Neural crest cell (in vitro differentiated cells): ENCODE measurements around the gene ITPKC. TPM values are rescaled to one million over a fixed set of nuclear protein-coding genes. Genes with fewer than 3 reads are reported as not detected.
A peak's percentile ranks its signal among the peaks of the same experiment; 100 is the strongest.

Experiments
- DNase-seq: peaks from one replicate; pipeline ENCODE4 v3.0.0; 2021; ENCODE audit warnings: low read depth, mixed read lengths, low spot score
- H3K27ac Mint-ChIP-seq: one replicate; pipeline ENCODE4 v1.8.0; 2021; ENCODE audit warnings: mild to moderate bottlenecking, mixed read lengths; ENCODE audit not compliant: unreplicated experiment
- H3K27me3 Mint-ChIP-seq: 2 replicates; pipeline ENCODE4 v1.8.0; 2021; ENCODE audit warnings: low read depth, mild to moderate bottlenecking, mixed read lengths
- H3K36me3 Mint-ChIP-seq: 2 replicates; pipeline ENCODE4 v1.8.0; 2021; ENCODE audit warnings: low read depth, mild to moderate bottlenecking, mixed read lengths
- H3K4me1 Mint-ChIP-seq: 2 replicates; pipeline ENCODE4 v1.8.0; 2021; ENCODE audit warnings: mixed read lengths
- H3K4me3 Mint-ChIP-seq: one replicate; pipeline ENCODE4 v1.8.0; 2021; ENCODE audit warnings: mild to moderate bottlenecking, mixed read lengths
- H3K9me3 Mint-ChIP-seq: 2 replicates; pipeline ENCODE4 v1.8.0; 2021; ENCODE audit warnings: mixed read lengths
- long read RNA-seq: library from polyadenylated mRNA; unstranded; transcript quantifications from one replicate; pipeline ENCODE4 v2.0.0, GENCODE V29; 2020
- total RNA-seq: library from RNA; stranded (reverse); gene quantifications from 2 replicates; pipeline ENCODE4 v1.2.1, GENCODE V29; 2021
- TF ChIP-seq, protein P1 (sequence below): fragments of 200-600 bp; sonication (generic); conservative IDR thresholded peaks from 2 replicates; pipeline ENCODE4 v1.5.0; 2021; ENCODE audit warnings: antibody characterized with exemption, mild to moderate bottlenecking

Gene ITPKC
- total RNA-seq = 12.8 and 13.9 TPM in 2 replicates
- long read RNA-seq = 0 reads

DNA sequence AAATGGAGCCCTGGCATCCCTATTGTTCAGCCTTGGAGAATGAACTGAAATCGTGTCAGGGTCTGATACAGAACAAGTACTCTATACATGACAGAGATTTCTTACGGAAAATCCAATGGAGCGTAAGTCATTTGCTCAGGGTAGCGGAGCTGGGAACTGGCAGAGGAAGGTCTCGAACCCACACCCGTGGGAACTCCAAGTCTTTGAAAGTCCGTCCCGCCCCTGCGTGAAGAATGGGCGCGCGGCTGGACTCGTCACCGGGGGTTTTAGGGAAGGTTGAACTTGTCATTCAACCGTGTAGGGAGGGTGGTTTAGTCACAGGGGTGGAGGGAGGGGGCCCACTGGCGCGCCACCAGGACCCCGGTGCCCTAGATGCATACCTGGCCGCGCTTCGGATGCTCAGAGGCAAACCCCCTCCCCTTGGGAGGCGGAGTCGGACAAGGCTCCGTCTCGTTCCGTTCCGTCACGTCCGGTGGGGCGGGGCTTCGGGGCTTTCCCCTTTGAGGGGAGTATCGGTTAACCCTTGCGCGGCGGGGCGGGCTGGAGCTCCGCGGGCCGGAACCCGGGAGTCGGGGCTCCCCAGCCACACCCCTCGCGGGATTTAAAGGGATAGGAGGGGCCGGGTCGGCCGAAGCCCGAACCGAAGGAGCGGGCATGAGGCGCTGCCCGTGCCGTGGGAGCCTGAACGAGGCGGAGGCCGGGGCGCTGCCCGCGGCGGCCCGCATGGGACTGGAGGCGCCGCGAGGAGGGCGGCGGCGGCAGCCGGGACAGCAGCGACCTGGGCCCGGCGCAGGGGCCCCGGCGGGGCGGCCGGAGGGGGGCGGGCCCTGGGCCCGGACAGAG is at the start of gene ITPKC, which contains the start of gene COQ8B:
Gene ITPKC, plus strand, starts transcription at position 631 of the 843 bp plus-strand sequence. Its CDS starts 24 bp downstream, at position 655.
Gene COQ8B, minus strand, starts transcription at position 405 of the 843 bp plus-strand sequence. CDS start 2,254 bp downstream, outside the sequence.
- Mint-ChIP-seq H3K27ac (peak within 1 kb of the TSS; percentile 97), H3K9me3 (no peaks in the 10 kb centered on the region), H3K4me1 (peaks cover 62% of the 10 kb centered on the region), H3K36me3 (peaks cover 2% of the 10 kb centered on the region), H3K27me3 (no peaks in the 10 kb centered on the region), H3K4me3 (peak within 1 kb of the TSS; percentile 97)
- DNase-seq = peak; percentile 99
- TF ChIP-seq, protein P1, sequence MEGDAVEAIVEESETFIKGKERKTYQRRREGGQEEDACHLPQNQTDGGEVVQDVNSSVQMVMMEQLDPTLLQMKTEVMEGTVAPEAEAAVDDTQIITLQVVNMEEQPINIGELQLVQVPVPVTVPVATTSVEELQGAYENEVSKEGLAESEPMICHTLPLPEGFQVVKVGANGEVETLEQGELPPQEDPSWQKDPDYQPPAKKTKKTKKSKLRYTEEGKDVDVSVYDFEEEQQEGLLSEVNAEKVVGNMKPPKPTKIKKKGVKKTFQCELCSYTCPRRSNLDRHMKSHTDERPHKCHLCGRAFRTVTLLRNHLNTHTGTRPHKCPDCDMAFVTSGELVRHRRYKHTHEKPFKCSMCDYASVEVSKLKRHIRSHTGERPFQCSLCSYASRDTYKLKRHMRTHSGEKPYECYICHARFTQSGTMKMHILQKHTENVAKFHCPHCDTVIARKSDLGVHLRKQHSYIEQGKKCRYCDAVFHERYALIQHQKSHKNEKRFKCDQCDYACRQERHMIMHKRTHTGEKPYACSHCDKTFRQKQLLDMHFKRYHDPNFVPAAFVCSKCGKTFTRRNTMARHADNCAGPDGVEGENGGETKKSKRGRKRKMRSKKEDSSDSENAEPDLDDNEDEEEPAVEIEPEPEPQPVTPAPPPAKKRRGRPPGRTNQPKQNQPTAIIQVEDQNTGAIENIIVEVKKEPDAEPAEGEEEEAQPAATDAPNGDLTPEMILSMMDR = peak; percentile 39

- no peak overlapping the region for H3K27ac Mint-ChIP-seq
- peaks cover 5% of the 10 kb centered on the region for H3K9me3 Mint-ChIP-seq
- H3K27me3 Mint-ChIP-seq = peaks cover 3% of the 10 kb centered on the region
- TF ChIP-seq, protein P1 = no peak
- no peaks in the 10 kb centered on the region for H3K4me1 Mint-ChIP-seq
- no peak for DNase-seq
- peaks cover 22% of the 10 kb centered on the region for H3K36me3 Mint-ChIP-seq
- no peak overlapping the region for H3K4me3 Mint-ChIP-seq
Measured at GRCh38 chr19:40667602-40668001, 49.3 kb upstream of the ITPKC start.

DNA sequence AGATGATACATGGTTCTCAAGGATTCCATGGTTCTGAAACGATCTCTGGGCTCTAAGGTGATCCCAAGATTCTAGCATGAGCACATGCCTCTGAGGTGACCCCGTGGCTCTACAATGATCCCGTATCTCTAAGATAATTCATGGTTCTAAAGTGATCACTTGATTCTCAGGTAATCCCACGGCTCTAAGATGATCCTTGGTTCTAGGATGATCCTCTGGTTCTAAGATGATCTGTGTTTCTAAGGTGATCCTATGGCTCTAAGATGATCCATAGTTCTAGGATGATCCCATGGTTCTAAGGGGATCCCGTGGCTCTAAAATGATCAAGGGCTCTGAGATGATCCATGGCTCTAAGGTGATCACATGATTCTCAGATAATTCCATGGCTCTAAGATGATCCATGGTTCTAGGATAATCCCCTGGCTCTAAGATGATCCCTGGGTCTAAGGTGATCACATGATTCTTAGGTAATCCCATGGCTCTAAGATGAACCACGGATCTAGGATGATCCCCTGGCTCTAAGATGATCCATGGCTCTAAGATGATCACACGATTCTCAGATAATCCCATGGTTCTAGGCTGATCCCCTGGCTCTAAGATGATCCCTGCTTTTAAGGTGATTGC is 47.8 kb upstream of the ITPKC start:
- Mint-ChIP-seq H3K4me1 (no peaks in the 10 kb centered on the region), H3K9me3 (peaks cover 5% of the 10 kb centered on the region), H3K36me3 (peaks cover 22% of the 10 kb centered on the region), H3K4me3 (no peak overlapping the region), H3K27me3 (no peaks in the 10 kb centered on the region), H3K27ac (no peak overlapping the region)
- no peak for DNase-seq
- TF ChIP-seq, protein P1 = no peak

- Mint-ChIP-seq H3K27ac (no peak overlapping the region), H3K4me3 (no peak overlapping the region), H3K9me3 (peaks cover 5% of the 10 kb centered on the region), H3K4me1 (no peaks in the 10 kb centered on the region), H3K27me3 (no peaks in the 10 kb centered on the region), H3K36me3 (peaks cover 22% of the 10 kb centered on the region)
- TF ChIP-seq, protein P1 = no peak
- DNase-seq = no peak
Measured at GRCh38 chr19:40671404-40671803, 45.5 kb upstream of the ITPKC start.

- TF ChIP-seq, protein P1 = no peak
- peaks cover 22% of the 10 kb centered on the region for H3K36me3 Mint-ChIP-seq
- no peak overlapping the region for H3K27ac Mint-ChIP-seq
- H3K4me3 Mint-ChIP-seq = no peak overlapping the region
- H3K27me3 Mint-ChIP-seq = no peaks in the 10 kb centered on the region
- DNase-seq = no peak
- peaks cover 5% of the 10 kb centered on the region for H3K9me3 Mint-ChIP-seq
- H3K4me1 Mint-ChIP-seq = no peaks in the 10 kb centered on the region
Measured at GRCh38 chr19:40672038-40672437, 44.9 kb upstream of the ITPKC start.
